ENCODE results near the gene NALF2.

Gene NALF2

DNA sequence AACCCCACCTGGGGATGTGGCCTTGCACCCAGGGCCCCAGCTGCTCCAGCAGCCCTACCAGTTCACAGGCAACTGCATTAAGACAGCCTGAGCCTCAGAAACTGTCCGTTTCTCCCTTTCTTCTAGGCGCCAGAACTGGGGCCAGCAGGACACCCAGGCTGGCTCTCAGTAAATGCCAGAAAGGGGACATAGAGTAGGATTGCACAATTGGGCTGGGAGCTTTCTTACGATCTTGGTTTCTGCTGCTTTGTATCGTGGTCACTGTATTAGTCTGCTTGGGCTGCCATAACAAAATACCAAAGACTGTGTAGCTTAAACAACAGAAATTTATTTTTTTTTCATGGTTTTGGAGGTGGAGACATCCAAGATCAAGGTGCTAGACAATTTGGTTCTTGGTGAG lies 48.4 kb downstream of the NALF2 start:
- peaks cover 17% of the 10 kb centered on the region for H3K4me1 ChIP-seq (ENCODE audit: insufficient read depth, low read length)
- H3K9ac ChIP-seq (ENCODE audit: low read depth, low read length) = no peak overlapping the region
- 88% methylated on average over 4 of the region's 4 CpGs for WGBS
- H3K27me3 ChIP-seq (ENCODE audit: insufficient read depth, low read length) = no peaks in the 10 kb centered on the region
- no peaks in the 10 kb centered on the region for H3K9me3 ChIP-seq (ENCODE audit: insufficient read depth, low read depth, low read length)
- H3K27ac ChIP-seq (ENCODE audit: low read depth, low read length) = no peak overlapping the region
- no peak overlapping the region for H3K4me3 ChIP-seq (ENCODE audit: low read length)
- H3K36me3 ChIP-seq (ENCODE audit: insufficient read depth, low read length) = no peaks in the 10 kb centered on the region

Data from HUES64 (cell line).